Smooth muscle cell (in vitro differentiated cells): ENCODE results near the gene TAF6. TPM values are rescaled to one million over a fixed set of nuclear protein-coding genes. Genes with fewer than 3 reads are reported as not detected.
"Not testable (repeated sequence)": the region's sequence is repeated elsewhere in the genome, so short reads cannot be mapped to it uniquely, and the experiment has no call there.

ENCODE experiments used
- DNase-seq: peaks from one replicate; lab custom pipeline; 2025; ENCODE audit not compliant: unreplicated experiment; lab: John Stamatoyannopoulos, UW
- H2AFZ ChIP-seq: fragments of 200-600 bp; sonication (generic); 2 replicates; pipeline ENCODE4 v1.6.0; 2016; ENCODE audit warnings: antibody characterized with exemption, low read depth, mild to moderate bottlenecking
- H3F3A ChIP-seq: fragments of 200-600 bp; sonication (generic); 2 replicates; pipeline ENCODE4 v1.6.0; 2017; ENCODE audit warnings: antibody characterized with exemption, low read depth
- H3K27ac ChIP-seq: fragments of 200-600 bp; sonication (generic); 2 replicates; pipeline ENCODE4 v1.5.1; 2016; ENCODE audit warnings: low read depth, mild to moderate bottlenecking
- H3K27me3 ChIP-seq: fragments of 200-600 bp; sonication (generic); 2 replicates; pipeline ENCODE4 v1.6.1; 2016; ENCODE audit warnings: low read depth, mild to moderate bottlenecking
- H3K36me3 ChIP-seq: fragments of 200-600 bp; sonication (generic); 2 replicates; pipeline ENCODE4 v1.5.1; 2016; ENCODE audit warnings: low read depth
- H3K4me1 ChIP-seq: fragments of 200-600 bp; sonication (generic); 2 replicates; pipeline ENCODE4 v1.5.1; 2016; ENCODE audit warnings: low read depth
- H3K4me2 ChIP-seq: fragments of 200-600 bp; sonication (generic); 2 replicates; pipeline ENCODE4 v1.6.0; 2016; ENCODE audit warnings: mild to moderate bottlenecking
- H3K4me3 ChIP-seq: fragments of 200-600 bp; sonication (generic); 2 replicates; pipeline ENCODE4 v1.5.1; 2016; ENCODE audit warnings: mild to moderate bottlenecking
- H3K79me2 ChIP-seq: fragments of 200-600 bp; sonication (generic); 2 replicates; pipeline ENCODE4 v1.6.0; 2016; ENCODE audit warnings: low read depth, mild to moderate bottlenecking
- H3K9ac ChIP-seq: fragments of 200-600 bp; sonication (generic); 2 replicates; pipeline ENCODE4 v1.6.0; 2016; ENCODE audit warnings: low read depth
- H3K9me3 ChIP-seq: fragments of 200-600 bp; sonication (generic); replicated peaks from 2 replicates; pipeline ENCODE4 v1.5.1; 2016; ENCODE audit warnings: low read depth
- H4K20me1 ChIP-seq: fragments of 200-600 bp; sonication (generic); 2 replicates; pipeline ENCODE4 v1.6.0; 2016; ENCODE audit warnings: low read depth
- CTCF ChIP-seq: fragments of 200-600 bp; sonication (generic); IDR thresholded peaks from 2 replicates; pipeline ENCODE4 v1.5.1; 2017; ENCODE audit warnings: borderline replicate concordance, mild to moderate bottlenecking, antibody characterized with exemption; ENCODE audit not compliant: insufficient read depth, poor library complexity, severe bottlenecking
- WGBS: methylation state at CpG from one replicate; pipeline ENCODE4 v1.1.7; 2016; ENCODE audit warnings: low lambda C conversion rate; 5-methylcytosine and 5-hydroxymethylcytosine counted together
- polyA plus RNA-seq: library from polyadenylated mRNA; unstranded; fragments of >200 nt; fragmentation: Nextera tagmentation; extraction: Ambion mirVana; gene quantifications from 2 replicates; pipeline ENCODE4 v1.2.1, GENCODE V29; 2016
- total RNA-seq: library from RNA; depleted of rRNA; stranded (reverse); fragments of >200 nt; gene quantifications from 2 replicates; pipeline ENCODE4 v1.2.3, GENCODE V29; 2014

Gene TAF6
- total and polyA plus RNA-seq, 2 experiments from 2014 or later = 26.6 to 78.0 TPM

- DNase-seq = no peak
- peaks cover 10% of the 10 kb centered on the region for H3K4me1 ChIP-seq
- H3K9ac ChIP-seq = no peak overlapping the region
- H4K20me1 ChIP-seq = peaks cover 23% of the 10 kb centered on the region
- no peak for TF ChIP-seq CTCF
- H3K27ac ChIP-seq = no peak overlapping the region
- H3K9me3 ChIP-seq = no peaks in the 10 kb centered on the region
- H3K79me2 ChIP-seq = peaks cover 16% of the 10 kb centered on the region
- H3F3A ChIP-seq = peaks cover 3% of the 10 kb centered on the region
- H3K36me3 ChIP-seq = no peaks in the 10 kb centered on the region
- no peak overlapping the region for H3K4me2 ChIP-seq
- H3K27me3 ChIP-seq = no peaks in the 10 kb centered on the region
- no peak overlapping the region for H2AFZ ChIP-seq
- H3K4me3 ChIP-seq = no peak overlapping the region
Observed at GRCh38 chr7:100152404-100152803, 33.2 kb upstream of the TAF6 start.

GRCh38 chr7:100148559-100149328 is 29.6 kb upstream of the TAF6 start, which contains the start of gene LAMTOR4:
Gene LAMTOR4, plus strand, starts transcription at chr7:100148918. Its CDS starts 55 bp downstream, at chr7:100148973.
- no peaks in the 10 kb centered on the region for H3F3A ChIP-seq
- H4K20me1 ChIP-seq = no peaks in the 10 kb centered on the region
- peaks cover 7% of the 10 kb centered on the region for H3K4me1 ChIP-seq
- no peak for TF ChIP-seq CTCF
- peaks cover 16% of the 10 kb centered on the region for H3K79me2 ChIP-seq
- H3K4me2 ChIP-seq = peak within 1 kb of the TSS; percentile 91
- WGBS = 2% methylated on average over 40 of the region's 46 CpGs
- DNase-seq = peak; percentile 80
- peak within 1 kb of the TSS; percentile 91 for H2AFZ ChIP-seq
- H3K27me3 ChIP-seq = no peaks in the 10 kb centered on the region
- no peaks in the 10 kb centered on the region for H3K36me3 ChIP-seq
- H3K27ac ChIP-seq = peak within 1 kb of the TSS; percentile 9
- H3K9ac ChIP-seq = peak within 1 kb of the TSS; percentile 77
- peak within 1 kb of the TSS; percentile 89 for H3K4me3 ChIP-seq
- H3K9me3 ChIP-seq = no peaks in the 10 kb centered on the region

- Histone ChIP-seq H3K27ac (peak overlapping the region; percentile 9), H3K4me3 (peak overlapping the region; percentile 89), H3K27me3 (no peaks in the 10 kb centered on the region), H2AFZ (peak overlapping the region; percentile 87), H3K4me1 (peaks cover 7% of the 10 kb centered on the region), H4K20me1 (no peaks in the 10 kb centered on the region), H3K36me3 (no peaks in the 10 kb centered on the region), H3K9ac (no peak overlapping the region), H3K4me2 (peak overlapping the region; percentile 85), H3K79me2 (peaks cover 16% of the 10 kb centered on the region), H3F3A (no peaks in the 10 kb centered on the region), H3K9me3 (no peaks in the 10 kb centered on the region)
- 61% methylated on average over 14 of the region's 14 CpGs for WGBS
- no peak for DNase-seq
- TF ChIP-seq CTCF = no peak
Observed at GRCh38 chr7:100148225-100148558, 29.0 kb upstream of the TAF6 start.

GRCh38 chr7:100147278-100147677 is 28.1 kb upstream of the TAF6 start:
- Histone ChIP-seq H3K27me3 (no peaks in the 10 kb centered on the region), H3K36me3 (no peaks in the 10 kb centered on the region), H3K4me3 (no peak overlapping the region), H3K9ac (no peak overlapping the region), H3K4me1 (peaks cover 7% of the 10 kb centered on the region), H2AFZ (no peak overlapping the region), H3K9me3 (no peaks in the 10 kb centered on the region), H3F3A (no peaks in the 10 kb centered on the region), H3K27ac (no peak overlapping the region), H3K79me2 (peaks cover 16% of the 10 kb centered on the region), H3K4me2 (no peak overlapping the region), H4K20me1 (no peaks in the 10 kb centered on the region)
- WGBS = 98% methylated on average over 2 of the region's 2 CpGs
- TF ChIP-seq CTCF = no peak
- no peak for DNase-seq

GRCh38 chr7:100146350-100146749 is 27.2 kb upstream of the TAF6 start:
- not testable (repeated sequence) for H3K4me1 ChIP-seq, H3K4me2 ChIP-seq, DNase-seq, H3K27me3 ChIP-seq, H2AFZ ChIP-seq, H3F3A ChIP-seq, H3K9me3 ChIP-seq, H3K4me3 ChIP-seq, H4K20me1 ChIP-seq, H3K9ac ChIP-seq, H3K27ac ChIP-seq, H3K36me3 ChIP-seq
- WGBS = 94% methylated on average over 4 of the region's 4 CpGs
- peaks cover 16% of the 10 kb centered on the region for H3K79me2 ChIP-seq
